Mucosa of descending colon (tissue), 3 donors: Measurements from ENCODE around the gene OR10C1. TPM values are rescaled to one million over a fixed set of nuclear protein-coding genes. Genes with fewer than 3 reads are reported as not detected.

Experiments
- ATAC-seq: fragments of 200-7000 bp; cut with Tn5 transposase; one replicate; pipeline ENCODE4 v1.9.1; 2020; ENCODE audit warnings: mild to moderate bottlenecking, moderate library complexity
- DNase-seq, 3 donors: peaks; one replicate each; pipeline ENCODE4 v3.0.0-alpha.2; 2020
- H3K36me3 ChIP-seq: fragments of 200-600 bp; one replicate; pipeline ENCODE4 v1.8.0; 2021; ENCODE audit warnings: low read depth, mild to moderate bottlenecking
- H3K4me1 ChIP-seq: fragments of 200-600 bp; one replicate; pipeline ENCODE4 v1.8.0; 2021; ENCODE audit warnings: low read depth, mild to moderate bottlenecking
- H3K4me3 ChIP-seq: fragments of 200-600 bp; one replicate; pipeline ENCODE4 v1.8.0; 2021; ENCODE audit warnings: mild to moderate bottlenecking
- H3K9me3 ChIP-seq: fragments of 200-600 bp; one replicate; pipeline ENCODE4 v1.8.0; 2021; ENCODE audit warnings: mild to moderate bottlenecking
- intact Hi-C, 2 donors: fragments of 100-400 bp; cut with DNase I in 1 of 2; cut with micrococcal nuclease in 1 of 2; formaldehyde crosslinking; loops; one replicate each; pipeline versions ENCODE4 v1.11.0 to v1.11.1; 2022; cut with DNase I, micrococcal nuclease
- total RNA-seq, 3 donors: library from RNA; stranded (reverse); fragmentation: NEBNext Ultra II Directional in 2 of 3; extraction: Animal tissue kit (Norgen Biotek cat#: 25700) in 2 of 3; gene quantifications; one replicate each; pipeline versions ENCODE4 v1.2.1 to v1.2.4, GENCODE V29; 2021 to 2023
- TF ChIP-seq, protein P1 (sequence below): fragments of 200-600 bp; IDR thresholded peaks from one replicate; pipeline ENCODE4 v1.8.0; 2022; ENCODE audit warnings: antibody characterized with exemption, mild to moderate bottlenecking
- donor health status: DM: no; HTN: no; CAD: no; lungs with moderate emphysema.
- donor health status: DM: no; HTN: no; CAD: no.
- donor health status: DM: no; HTN: yes; CAD: no.

The OR10C1 gene
- total RNA-seq, 3 donors from 2014 or later = not detected

DNA sequence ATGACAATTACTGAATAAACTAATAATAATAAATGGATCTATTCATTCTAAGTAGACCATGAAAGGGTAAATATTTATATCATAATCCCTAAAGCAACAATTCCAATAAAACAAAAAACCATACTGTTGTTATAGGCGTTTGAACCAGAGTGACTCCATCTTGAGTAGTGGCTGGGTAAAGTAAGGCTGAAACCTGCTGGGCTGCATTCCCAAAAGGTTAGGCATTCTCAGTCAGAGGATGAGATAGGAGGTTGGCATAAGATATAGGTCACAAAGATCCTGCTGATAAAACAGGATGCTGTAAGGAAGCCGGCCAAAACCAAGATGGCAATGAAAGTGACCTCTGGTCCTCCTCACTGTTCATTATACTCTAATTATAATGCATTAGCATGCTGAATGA lies 26.2 kb downstream of the OR10C1 start:
- intact Hi-C loops = no loop called here
- Histone ChIP-seq H3K4me1 (no peaks in the 10 kb centered on the region), H3K4me3 (no peak overlapping the region), H3K36me3 (no peaks in the 10 kb centered on the region), H3K9me3 (no peaks in the 10 kb centered on the region)
- ATAC-seq = no peak
- DNase-seq = no peak
- TF ChIP-seq, protein P1, sequence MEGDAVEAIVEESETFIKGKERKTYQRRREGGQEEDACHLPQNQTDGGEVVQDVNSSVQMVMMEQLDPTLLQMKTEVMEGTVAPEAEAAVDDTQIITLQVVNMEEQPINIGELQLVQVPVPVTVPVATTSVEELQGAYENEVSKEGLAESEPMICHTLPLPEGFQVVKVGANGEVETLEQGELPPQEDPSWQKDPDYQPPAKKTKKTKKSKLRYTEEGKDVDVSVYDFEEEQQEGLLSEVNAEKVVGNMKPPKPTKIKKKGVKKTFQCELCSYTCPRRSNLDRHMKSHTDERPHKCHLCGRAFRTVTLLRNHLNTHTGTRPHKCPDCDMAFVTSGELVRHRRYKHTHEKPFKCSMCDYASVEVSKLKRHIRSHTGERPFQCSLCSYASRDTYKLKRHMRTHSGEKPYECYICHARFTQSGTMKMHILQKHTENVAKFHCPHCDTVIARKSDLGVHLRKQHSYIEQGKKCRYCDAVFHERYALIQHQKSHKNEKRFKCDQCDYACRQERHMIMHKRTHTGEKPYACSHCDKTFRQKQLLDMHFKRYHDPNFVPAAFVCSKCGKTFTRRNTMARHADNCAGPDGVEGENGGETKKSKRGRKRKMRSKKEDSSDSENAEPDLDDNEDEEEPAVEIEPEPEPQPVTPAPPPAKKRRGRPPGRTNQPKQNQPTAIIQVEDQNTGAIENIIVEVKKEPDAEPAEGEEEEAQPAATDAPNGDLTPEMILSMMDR = no peak

DNA sequence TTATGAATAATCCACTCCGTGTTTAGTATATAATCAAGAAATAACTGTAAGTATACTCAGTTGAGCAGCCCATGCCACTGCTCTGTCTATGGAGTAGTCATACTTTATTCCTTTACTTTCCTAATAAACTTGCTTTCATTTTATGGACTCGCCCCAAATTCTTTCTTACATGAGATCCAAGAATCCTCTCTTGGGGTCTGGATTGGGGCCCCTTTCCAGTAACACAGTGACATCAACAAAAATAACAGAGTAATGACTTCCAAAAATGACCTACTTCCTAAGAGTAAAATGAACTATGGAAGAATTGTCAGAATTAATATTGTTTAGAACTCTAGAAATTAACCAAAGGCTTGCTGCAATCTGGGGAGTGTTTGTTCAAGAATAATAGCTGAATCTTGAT lies 26.7 kb downstream of the OR10C1 start:
- no peak overlapping the region for H3K4me3 ChIP-seq
- DNase-seq = no peak
- H3K9me3 ChIP-seq = no peaks in the 10 kb centered on the region
- TF ChIP-seq, protein P1 = no peak
- no peaks in the 10 kb centered on the region for H3K36me3 ChIP-seq
- ATAC-seq = no peak
- intact Hi-C loops = no loop called here
- H3K4me1 ChIP-seq = no peaks in the 10 kb centered on the region

DNA sequence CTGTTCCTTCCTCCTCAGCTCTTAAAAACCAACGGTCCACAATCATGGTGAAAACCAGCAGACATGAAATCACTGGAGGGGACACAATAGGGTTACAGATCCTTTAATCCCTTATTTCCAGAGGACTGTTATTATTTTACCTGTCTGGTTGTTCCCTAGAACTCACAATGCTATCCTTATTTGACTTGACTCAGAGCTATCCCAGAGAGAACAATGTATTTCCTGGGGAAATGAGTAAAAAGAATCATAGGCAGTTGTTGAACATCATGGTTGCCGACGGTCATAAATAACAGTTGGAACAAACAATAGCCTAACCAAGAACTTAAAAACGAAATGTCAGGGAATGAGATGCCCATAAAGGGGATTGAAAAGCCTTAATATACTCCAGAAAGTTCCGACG lies 27.1 kb downstream of the OR10C1 start:
- Histone ChIP-seq H3K4me1 (no peaks in the 10 kb centered on the region), H3K36me3 (no peaks in the 10 kb centered on the region), H3K4me3 (no peak overlapping the region), H3K9me3 (no peaks in the 10 kb centered on the region)
- intact Hi-C loops = no loop called here
- ATAC-seq = no peak
- TF ChIP-seq, protein P1 = no peak
- no peak for DNase-seq

DNA sequence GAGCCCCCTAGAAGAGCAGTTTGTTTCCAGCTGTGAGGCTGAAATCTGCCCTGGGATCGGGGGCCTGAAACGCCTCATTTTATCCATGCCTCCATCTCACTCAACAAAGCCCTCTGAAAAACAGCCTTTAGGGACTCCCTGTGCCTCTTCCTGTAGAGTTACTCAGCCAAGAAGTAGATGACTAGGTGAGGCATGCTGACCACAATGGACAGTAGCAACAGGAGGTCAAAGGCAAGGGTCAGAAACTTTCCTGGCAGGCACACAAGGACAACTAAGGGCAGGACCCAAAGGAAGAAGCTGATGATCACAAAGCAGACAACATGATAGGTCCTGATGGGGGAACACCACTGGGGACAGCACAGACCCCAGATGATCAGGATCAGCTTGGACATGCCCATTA lies 35.9 kb downstream of the OR10C1 start:
- no peak for ATAC-seq
- Histone ChIP-seq H3K4me1 (no peaks in the 10 kb centered on the region), H3K9me3 (no peaks in the 10 kb centered on the region), H3K4me3 (no peak overlapping the region), H3K36me3 (no peaks in the 10 kb centered on the region)
- DNase-seq = no peak
- intact Hi-C loops = no loop called here
- TF ChIP-seq, protein P1 = no peak

DNA sequence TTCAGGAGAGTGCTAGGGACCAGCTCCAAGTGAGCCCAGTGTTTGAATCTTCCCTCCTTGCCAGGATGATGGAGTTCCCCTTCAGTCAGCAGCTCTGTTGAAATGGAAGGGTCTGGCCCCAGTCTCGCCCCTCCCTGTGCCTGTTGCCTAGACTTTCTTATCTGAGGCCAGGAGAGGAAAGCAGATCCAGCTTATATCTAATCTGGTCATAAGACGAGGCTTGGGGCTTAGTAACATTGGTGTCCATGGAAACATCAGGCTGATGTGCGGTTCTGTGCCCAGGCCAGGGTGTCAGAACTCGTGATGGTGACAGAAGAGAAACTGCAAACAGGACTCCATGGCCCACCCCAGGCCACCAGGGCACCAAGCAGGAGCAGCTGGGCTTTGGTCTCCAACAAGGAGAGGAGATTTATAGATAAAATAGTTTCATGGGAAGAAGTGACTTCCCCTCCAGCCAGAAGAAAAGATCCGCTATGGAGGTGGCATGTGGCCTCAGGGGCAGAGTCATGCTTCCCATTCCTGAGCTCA lies 38.9 kb downstream of the OR10C1 start:
- DNase-seq (no peak), ATAC-seq (no peak)
- no peaks in the 10 kb centered on the region for H3K4me1 ChIP-seq
- intact Hi-C loops = no loop called here
- H3K4me3 ChIP-seq = no peak overlapping the region
- H3K9me3 ChIP-seq = peaks cover 3% of the 10 kb centered on the region
- H3K36me3 ChIP-seq = no peaks in the 10 kb centered on the region
- TF ChIP-seq, protein P1 = no peak

DNA sequence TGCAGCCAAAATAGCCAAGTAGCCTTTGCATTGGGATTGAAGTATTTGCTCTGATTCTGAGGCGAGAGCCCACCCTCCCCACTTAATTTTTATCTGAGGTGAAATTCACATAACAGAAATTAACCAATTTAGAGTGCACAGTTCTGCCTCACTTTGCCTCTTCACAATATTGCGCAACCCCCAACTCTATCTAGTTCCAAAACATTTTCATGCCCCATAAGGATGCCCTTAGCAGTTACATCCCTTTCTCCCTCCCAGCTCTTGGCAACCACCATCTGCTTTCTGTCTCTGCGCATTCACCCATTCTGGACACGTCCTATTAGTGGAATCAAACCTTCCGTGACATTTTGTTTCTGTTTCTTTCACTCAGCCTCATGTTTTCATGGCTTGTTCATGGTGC lies 39.6 kb downstream of the OR10C1 start:
- no peak overlapping the region for H3K4me3 ChIP-seq
- no peaks in the 10 kb centered on the region for H3K4me1 ChIP-seq
- no peaks in the 10 kb centered on the region for H3K36me3 ChIP-seq
- intact Hi-C loops = no loop called here
- ATAC-seq (no peak), DNase-seq (no peak)
- peaks cover 3% of the 10 kb centered on the region for H3K9me3 ChIP-seq
- TF ChIP-seq, protein P1 = no peak
